Measurements from ENCODE around the gene GOLGA6L10. TPM values are rescaled to one million over a fixed set of nuclear protein-coding genes. Genes with fewer than 3 reads are reported as not detected.
"Not testable (repeated sequence)": the region's sequence is repeated elsewhere in the genome, so short reads cannot be mapped to it uniquely, and the experiment has no call there.

GOLGA6L10 gene
- 0.07 and 0.25 TPM in 2 replicates for total RNA-seq (2014; rRNA removed; shearing (Covaris generic))

- DNase-seq (ENCODE audit: low read depth) = not testable (repeated sequence)
These were observed at the start of gene GOLGA6L10 for GRCh38 chr15:82349375-82349774. Gene GOLGA6L10 (minus strand): TSS chr15:82349475. CDS start chr15:82349375, 100 bp downstream.

GRCh38 chr15:82398785-82399184, 49.5 kb upstream of the GOLGA6L10 start:
- no peak for DNase-seq (ENCODE audit: low read depth)

DNA sequence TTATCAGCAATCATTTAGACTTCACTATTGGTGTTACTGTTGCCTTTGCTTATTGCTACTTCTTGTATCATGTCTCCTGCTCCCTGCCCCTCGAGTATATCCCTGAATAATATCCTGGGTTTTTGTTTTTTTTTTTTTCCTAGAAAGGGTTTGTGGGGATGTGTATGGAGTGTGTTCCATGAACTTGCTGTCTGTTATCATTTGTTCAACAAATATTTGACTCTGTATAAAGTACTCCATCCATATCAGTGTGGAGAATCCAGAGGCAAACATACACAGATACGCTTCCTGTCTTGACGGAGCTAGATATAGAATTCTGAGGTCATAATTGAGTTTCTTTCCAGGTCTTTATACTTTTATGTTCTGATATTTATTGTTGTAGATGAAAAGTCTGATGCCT, 48.5 kb upstream of the GOLGA6L10 start:
- DNase-seq (ENCODE audit: low read depth) = no peak

- not testable (repeated sequence) for DNase-seq (ENCODE audit: low read depth)
These were observed 46.5 kb upstream of the GOLGA6L10 start for GRCh38 chr15:82395788-82396187.

- peak; percentile 57 for DNase-seq (ENCODE audit: low read depth)
These were observed 44.4 kb upstream of the GOLGA6L10 start for GRCh38 chr15:82393671-82394070.

GRCh38 chr15:82392077-82392476, 42.8 kb upstream of the GOLGA6L10 start:
- not testable (repeated sequence) for DNase-seq (ENCODE audit: low read depth)

DNA sequence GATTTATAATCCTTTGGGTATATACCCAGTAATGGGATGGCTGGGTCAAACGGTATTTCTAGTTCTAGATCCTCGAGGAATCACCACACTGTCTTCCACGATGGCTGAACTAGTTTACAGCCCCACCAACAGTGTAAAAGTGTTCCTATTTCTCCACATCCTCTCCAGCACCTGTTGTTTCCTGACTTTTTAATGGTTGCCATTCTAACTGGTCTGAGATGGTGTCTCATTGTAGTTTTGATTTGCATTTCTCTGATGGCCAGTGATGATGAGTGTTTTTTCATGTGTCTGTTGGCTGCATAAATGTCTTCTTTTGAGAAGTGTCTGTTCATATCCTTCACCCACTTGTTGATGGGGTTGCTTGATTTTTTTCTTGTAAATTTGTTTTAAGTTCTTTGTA, 40.9 kb upstream of the GOLGA6L10 start:
- not testable (repeated sequence) for DNase-seq (ENCODE audit: low read depth)

DNA sequence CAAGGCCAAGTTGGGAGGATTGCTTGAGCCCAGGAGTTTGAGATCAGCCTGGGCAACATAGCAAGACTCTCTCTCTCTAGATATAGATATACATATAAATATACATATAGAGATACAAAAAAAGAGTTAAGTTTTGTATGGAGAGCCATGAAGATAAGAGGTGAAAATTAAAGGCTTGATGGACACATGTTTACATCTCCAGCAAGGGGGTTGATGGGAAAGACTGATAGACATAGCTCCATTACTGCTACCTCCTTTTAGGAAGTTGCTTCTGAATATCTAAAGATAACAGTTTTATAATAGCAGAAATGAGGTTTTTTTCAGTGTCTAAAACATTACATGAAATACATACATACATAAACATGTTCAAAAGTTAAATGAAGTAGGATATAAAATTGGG, 37.9 kb upstream of the GOLGA6L10 start:
- DNase-seq (ENCODE audit: low read depth) = not testable (repeated sequence)

DNA sequence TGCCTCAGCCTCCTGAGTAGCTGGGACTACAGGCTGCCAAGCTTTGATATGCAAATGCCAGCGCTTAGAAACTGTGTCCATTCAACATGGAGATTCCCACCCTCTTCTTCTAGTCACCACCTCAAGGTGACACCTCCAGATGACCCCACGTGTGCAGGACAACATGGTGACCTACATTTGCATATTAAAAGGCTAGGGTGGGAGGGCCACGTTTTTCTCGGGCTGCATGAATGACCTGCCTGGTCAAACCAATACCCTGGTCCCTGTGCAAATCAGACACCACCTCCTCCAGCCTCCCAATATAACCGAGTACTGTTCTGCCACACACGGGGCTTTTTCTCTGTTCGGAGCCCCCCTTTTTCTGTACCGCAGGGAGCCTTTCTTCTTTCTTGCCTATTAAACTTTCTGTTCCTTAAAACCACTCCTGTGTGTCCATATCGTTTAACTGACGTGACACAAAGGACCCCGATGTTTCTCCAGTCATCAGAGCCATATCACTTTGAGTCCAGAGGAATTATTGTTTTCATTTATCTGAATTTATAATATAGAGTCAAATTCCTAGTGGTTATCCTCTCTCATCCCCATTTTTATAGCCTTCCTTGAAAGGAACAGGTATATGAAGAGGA, 32.2 kb upstream of the GOLGA6L10 start:
- DNase-seq (ENCODE audit: low read depth) = not testable (repeated sequence)

DNA sequence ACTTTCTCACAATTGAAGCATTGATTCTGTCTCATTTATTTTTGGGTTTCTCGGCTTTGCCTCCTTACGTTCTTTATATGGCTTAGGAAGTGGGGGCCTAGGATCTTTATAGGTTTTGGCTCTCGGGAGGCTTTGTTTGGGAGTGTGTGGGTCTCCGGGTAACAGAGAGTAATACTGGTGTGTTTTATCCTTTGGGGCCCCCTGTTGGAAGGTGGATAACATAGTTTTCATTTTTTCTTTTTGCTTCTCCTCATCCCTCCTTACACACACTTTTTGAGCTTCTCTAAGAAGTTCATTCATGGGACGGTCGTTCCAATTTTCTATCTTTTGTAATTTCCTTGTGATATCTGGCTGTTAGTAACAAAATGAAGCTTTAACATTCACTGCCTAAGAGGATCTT, 30.3 kb upstream of the GOLGA6L10 start:
- not testable (repeated sequence) for DNase-seq (ENCODE audit: low read depth)

DNA sequence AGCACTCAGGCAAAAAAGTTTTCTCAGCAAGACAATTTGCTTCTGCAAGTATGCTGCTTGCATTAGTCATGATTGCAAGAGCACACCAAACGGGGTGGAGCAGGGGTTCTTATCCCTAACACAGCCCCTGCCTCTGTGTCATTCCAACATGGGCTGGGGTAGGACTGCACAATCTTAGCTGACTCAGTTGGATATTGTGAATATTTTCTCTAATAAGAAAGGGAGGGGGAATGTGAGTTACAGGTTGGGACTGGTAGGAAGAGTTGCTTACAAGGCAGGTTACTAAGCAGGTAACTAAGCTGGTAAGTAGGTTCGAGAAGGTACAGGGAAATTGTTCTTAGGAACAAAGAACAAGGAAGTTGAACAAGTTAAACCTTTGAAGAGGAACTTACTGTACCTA, 24.4 kb upstream of the GOLGA6L10 start:
- DNase-seq (ENCODE audit: low read depth) = not testable (repeated sequence)

DNA sequence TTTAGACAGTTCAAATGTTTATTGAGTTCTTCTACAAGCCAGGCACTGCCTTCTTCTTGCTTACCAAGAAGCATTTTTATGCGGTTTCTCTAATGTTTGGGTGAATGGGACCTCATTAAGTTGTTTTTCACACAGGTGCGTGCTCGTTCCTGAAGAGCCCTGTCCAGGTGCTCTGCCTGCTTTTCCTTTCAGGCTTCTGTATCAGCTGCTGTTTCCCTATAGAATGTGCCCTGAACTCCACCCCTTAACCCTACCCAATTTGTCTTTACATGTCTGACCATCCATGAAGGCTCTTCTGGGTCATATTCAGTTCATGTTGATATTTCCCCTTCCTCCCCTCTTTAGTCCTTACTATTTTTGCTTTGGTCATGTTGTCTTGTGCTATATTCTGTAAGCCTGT, 22.4 kb upstream of the GOLGA6L10 start:
- DNase-seq (ENCODE audit: low read depth) = no peak

DNA sequence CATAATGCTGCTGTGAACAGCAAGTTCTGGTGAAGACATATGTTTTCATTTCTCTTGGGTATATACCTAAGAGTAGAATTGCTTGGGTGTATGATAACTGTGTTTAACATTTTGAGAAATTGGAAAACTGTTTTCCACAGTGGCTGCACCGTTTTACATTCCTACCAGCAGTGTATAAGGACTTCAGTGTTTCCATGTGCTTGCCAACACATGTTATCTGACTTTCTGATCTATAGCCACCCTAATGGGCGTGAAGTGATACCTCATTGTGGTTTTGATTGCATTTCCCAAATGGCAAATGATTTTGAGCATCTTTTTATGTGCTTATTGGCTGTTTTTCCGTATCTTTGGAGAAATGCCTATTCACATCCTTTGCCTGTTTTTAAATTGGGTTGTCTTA, 18.5 kb upstream of the GOLGA6L10 start:
- peak; percentile 9 for DNase-seq (ENCODE audit: low read depth)

DNA sequence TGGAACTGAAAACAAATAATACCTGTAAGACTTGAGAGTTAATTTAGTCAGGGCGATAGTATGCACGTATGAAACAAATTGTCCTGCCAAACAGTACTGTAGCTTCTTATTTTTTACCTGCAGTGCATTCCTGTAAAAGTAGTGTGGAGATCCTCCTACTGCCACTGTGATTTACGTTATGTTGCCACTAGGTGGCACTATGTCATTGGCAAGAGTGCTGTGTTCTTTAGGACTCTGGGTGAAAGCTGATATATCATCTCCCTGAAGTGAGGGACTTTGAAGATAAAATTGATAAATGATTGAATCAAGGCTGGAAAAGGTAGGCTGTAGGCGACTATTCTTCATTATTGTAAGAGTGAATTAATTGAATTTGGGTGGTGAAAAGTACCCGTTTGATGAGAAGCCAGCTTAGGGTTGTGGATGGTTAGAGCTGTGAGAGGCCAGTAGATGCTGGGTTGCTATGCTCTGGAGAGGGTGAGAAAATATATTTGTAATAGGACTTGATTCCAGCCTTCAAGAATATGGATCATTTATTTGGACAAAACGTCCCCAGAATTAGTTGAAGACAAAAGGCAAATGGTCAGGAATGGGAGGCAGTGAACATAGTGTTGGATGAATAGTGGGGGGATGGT, 16.5 kb upstream of the GOLGA6L10 start:
- DNase-seq (ENCODE audit: low read depth) = not testable (repeated sequence)

DNA sequence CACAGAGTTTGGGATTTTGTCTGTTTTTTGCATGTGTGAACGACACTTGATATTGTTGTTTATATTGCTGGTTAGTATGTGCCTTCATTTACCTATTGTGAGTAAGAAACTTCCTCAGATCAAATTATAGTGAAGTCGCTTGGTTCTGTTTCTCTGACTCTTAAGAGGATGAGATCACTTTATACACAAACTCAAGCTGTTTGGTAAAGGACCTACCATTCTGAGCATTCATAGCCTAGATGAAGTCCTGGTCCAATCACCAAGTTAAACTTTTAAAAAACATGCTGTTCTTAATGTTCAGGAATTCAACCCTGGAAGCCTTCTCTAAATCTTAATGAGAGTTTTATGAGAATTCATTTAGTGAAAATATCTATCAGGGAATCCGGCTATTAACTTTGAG, 15.3 kb upstream of the GOLGA6L10 start:
- not testable (repeated sequence) for DNase-seq (ENCODE audit: low read depth)

DNA sequence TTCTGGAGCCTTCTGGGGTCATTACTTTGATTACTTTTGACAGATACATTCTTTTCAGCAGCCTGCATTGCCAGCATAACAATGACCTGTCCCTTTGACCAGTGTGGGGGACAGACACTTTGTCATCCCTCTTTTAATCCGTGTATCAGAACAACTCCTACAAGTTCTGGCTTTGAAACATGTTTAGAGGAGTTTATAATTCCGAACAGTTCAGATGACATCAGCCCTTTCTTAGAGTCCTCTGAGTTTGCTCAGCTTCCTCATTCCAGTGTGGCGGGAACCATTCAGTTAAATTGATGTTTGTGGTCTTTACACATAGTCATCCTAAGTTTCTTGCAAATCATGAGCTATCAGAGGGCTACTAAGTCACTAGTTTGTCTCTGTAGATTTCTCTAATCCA, 13.5 kb upstream of the GOLGA6L10 start:
- not testable (repeated sequence) for DNase-seq (ENCODE audit: low read depth)

GRCh38 chr15:82360618-82361017, 11.3 kb upstream of the GOLGA6L10 start:
- not testable (repeated sequence) for DNase-seq (ENCODE audit: low read depth)

DNA sequence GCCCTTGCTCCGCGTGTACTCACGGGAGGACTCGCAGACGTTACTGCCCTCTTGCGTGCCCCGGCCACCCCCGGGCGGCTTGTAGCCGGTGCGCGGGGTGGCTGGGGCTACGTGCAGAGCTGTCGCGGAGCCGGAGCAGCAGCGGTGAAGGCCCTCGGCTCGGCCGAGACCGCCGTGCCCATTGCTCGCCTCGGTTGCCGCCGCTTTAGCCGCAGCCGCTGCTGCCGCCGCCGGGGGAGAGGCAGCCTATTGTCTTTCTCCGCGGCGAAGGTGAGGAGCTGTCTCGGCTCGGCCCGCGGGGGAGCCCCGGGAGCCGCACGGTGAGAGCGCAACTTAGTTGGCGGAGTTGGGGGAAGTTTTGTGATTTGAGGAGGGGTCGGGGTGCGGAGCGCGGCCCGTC, 5.8 kb upstream of the GOLGA6L10 start:
- not testable (repeated sequence) for DNase-seq (ENCODE audit: low read depth)

DNA sequence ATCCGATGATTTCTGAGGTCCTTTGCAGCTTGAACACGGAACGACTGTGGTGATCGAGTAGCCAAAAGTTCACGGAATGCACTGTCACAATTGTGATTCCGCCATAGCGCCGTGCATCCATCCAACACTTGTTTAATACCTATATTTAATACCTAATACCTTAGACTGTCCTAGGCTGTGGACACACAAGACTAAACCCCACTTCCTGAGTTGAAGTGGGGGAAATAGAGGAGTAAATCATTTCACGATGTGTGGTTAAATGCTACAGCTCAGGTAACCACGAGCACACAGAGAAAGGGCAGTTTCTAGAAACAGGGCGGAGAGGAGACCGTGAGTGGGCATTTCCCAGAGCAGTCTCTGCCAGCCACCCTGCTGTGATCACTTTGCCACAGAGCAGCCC, 5.3 kb upstream of the GOLGA6L10 start:
- DNase-seq (ENCODE audit: low read depth) = not testable (repeated sequence)

- DNase-seq (ENCODE audit: low read depth) = not testable (repeated sequence)
These were observed 1.6 kb downstream of the GOLGA6L10 start for GRCh38 chr15:82347645-82348044.

DNA sequence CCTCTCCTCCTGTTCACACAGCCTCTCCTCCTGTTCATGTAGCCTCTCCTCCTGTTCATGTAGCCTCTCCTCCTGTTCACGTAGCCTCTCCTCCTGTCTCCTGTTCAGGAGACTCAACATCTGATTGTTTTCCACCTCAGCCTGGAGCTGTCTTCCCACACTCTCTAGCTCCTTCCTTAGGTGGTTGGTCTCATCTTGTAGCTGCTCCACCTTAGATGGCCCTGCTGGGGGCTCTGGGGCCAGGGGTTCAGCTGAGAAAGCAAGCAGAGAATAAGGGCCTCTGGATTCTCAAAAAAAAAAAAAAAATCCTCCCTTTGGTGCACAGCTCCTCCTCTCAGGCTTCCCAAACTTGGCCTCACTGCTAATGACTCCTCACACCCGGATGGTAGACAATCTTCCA, 4.1 kb downstream of the GOLGA6L10 start:
- not testable (repeated sequence) for DNase-seq (ENCODE audit: low read depth)

DNA sequence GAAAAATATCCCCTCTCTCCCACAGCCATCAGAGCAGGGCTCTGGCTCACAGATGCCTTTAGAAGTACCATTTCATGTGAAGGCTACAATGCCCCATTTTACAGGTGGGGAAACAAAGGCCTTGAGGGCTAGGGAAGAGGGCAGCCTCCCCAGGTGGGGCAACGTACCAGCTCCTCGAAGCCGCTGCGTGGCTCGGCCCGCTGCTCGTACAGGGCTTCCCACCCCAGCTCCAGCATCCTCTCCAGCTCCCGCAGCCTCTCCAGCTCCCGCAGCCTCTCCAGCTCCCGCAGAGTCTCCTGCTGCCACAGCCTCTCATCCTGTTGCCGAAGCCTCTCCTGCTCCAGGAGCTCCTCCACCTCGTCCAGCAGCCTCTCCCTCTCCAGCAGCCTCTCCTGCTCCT, 4.9 kb downstream of the GOLGA6L10 start:
- DNase-seq (ENCODE audit: low read depth) = not testable (repeated sequence)

- not testable (repeated sequence) for DNase-seq (ENCODE audit: low read depth)
These were observed 5.4 kb downstream of the GOLGA6L10 start for GRCh38 chr15:82343851-82344250.
